ELR (cell line): ENCODE measurements around the gene ELANE.

Experiments
- DNase-seq: peaks from one replicate; pipeline ENCODE4 v3.0.0-alpha.2; 2015; ENCODE audit warnings: low read depth

The ELANE gene

GRCh38 chr19:898663-899062 lies 46.6 kb downstream of the ELANE start:
- DNase-seq: no peak

GRCh38 chr19:899336-900042 lies 47.4 kb downstream of the ELANE start:
- DNase-seq: no peak

GRCh38 chr19:900043-900301 lies 47.9 kb downstream of the ELANE start:
- no peak for DNase-seq

- DNase-seq: peak; percentile 28
Measured at GRCh38 chr19:900302-901111, 48.4 kb downstream of the ELANE start.

GRCh38 chr19:901216-902092 lies 49.4 kb downstream of the ELANE start:
- DNase-seq: no peak

GRCh38 chr19:902093-902370 lies 49.9 kb downstream of the ELANE start:
- DNase-seq: no peak

GRCh38 chr19:902446-903226 lies 50.5 kb downstream of the ELANE start:
- DNase-seq: no peak

GRCh38 chr19:903266-903797 lies 51.2 kb downstream of the ELANE start:
- DNase-seq: no peak

GRCh38 chr19:904545-904944 lies 52.4 kb downstream of the ELANE start:
- DNase-seq: no peak
